ENCODE data around the gene RALGAPA1.

The RALGAPA1 gene

GRCh38 chr14:35557221-35557747 is 251.8 kb downstream of the RALGAPA1 start:
- TF ChIP-seq FOXP2 (optimal IDR thresholded peaks at IDR 0.05; ENCODE audit: borderline replicate concordance, extremely low read depth, extremely low read length, insufficient read depth) = no peak

GRCh38 chr14:35556548-35556947 is 252.5 kb downstream of the RALGAPA1 start:
- TF ChIP-seq REST (IDR thresholded peaks at IDR 0.05; ENCODE audit: insufficient read depth in 1 of 2, low read depth in 2 of 2, low read length in 2 of 2) (no peak), SIN3A (IDR thresholded peaks at IDR 0.05; ENCODE audit: borderline replicate concordance, insufficient read depth, low read length) (no peak), POLR2AphosphoS5 (IDR thresholded peaks at IDR 0.05; ENCODE audit: low read depth, low read length) (no peak), FOXP2 (optimal IDR thresholded peaks at IDR 0.05; ENCODE audit: borderline replicate concordance, extremely low read depth, extremely low read length, insufficient read depth) (no peak), TAF1 (IDR thresholded peaks at IDR 0.05; ENCODE audit: borderline replicate concordance, insufficient read depth, low read length) (no peak)

GRCh38 chr14:35553808-35554207 is 255.3 kb downstream of the RALGAPA1 start:
- TF ChIP-seq FOXP2 (optimal IDR thresholded peaks at IDR 0.05; ENCODE audit: borderline replicate concordance, extremely low read depth, extremely low read length, insufficient read depth) (no peak), REST (IDR thresholded peaks at IDR 0.05; ENCODE audit: insufficient read depth in 1 of 2, low read depth in 2 of 2, low read length in 2 of 2) (no peak), TAF1 (IDR thresholded peaks at IDR 0.05; ENCODE audit: borderline replicate concordance, insufficient read depth, low read length) (no peak), SIN3A (IDR thresholded peaks at IDR 0.05; ENCODE audit: borderline replicate concordance, insufficient read depth, low read length) (no peak), POLR2AphosphoS5 (IDR thresholded peaks at IDR 0.05; ENCODE audit: low read depth, low read length) (no peak)

- no peak for TF ChIP-seq TAF1 (IDR thresholded peaks at IDR 0.05; ENCODE audit: borderline replicate concordance, insufficient read depth, low read length)
- TF ChIP-seq FOXP2 (optimal IDR thresholded peaks at IDR 0.05; ENCODE audit: borderline replicate concordance, extremely low read depth, extremely low read length, insufficient read depth) = no peak
- TF ChIP-seq SIN3A (IDR thresholded peaks at IDR 0.05; ENCODE audit: borderline replicate concordance, insufficient read depth, low read length) = no peak
- no peak for TF ChIP-seq POLR2AphosphoS5 (IDR thresholded peaks at IDR 0.05; ENCODE audit: low read depth, low read length)
Measured at GRCh38 chr14:35551081-35551480, 258.0 kb downstream of the RALGAPA1 start.

GRCh38 chr14:35549551-35549950 is 259.5 kb downstream of the RALGAPA1 start:
- no peak for TF ChIP-seq SIN3A (IDR thresholded peaks at IDR 0.05; ENCODE audit: borderline replicate concordance, insufficient read depth, low read length)
- TF ChIP-seq TAF1 (IDR thresholded peaks at IDR 0.05; ENCODE audit: borderline replicate concordance, insufficient read depth, low read length) = no peak
- no peak for TF ChIP-seq POLR2AphosphoS5 (IDR thresholded peaks at IDR 0.05; ENCODE audit: low read depth, low read length)
- TF ChIP-seq FOXP2 (optimal IDR thresholded peaks at IDR 0.05; ENCODE audit: borderline replicate concordance, extremely low read depth, extremely low read length, insufficient read depth) = no peak
- no peak for TF ChIP-seq REST (IDR thresholded peaks at IDR 0.05; ENCODE audit: insufficient read depth in 1 of 2, low read depth in 2 of 2, low read length in 2 of 2)

GRCh38 chr14:35543006-35543405 is 266.1 kb downstream of the RALGAPA1 start:
- TF ChIP-seq TAF1 (IDR thresholded peaks at IDR 0.05; ENCODE audit: borderline replicate concordance, insufficient read depth, low read length) (no peak), POLR2AphosphoS5 (IDR thresholded peaks at IDR 0.05; ENCODE audit: low read depth, low read length) (no peak), SIN3A (IDR thresholded peaks at IDR 0.05; ENCODE audit: borderline replicate concordance, insufficient read depth, low read length) (no peak), REST (IDR thresholded peaks at IDR 0.05; ENCODE audit: insufficient read depth in 1 of 2, low read depth in 2 of 2, low read length in 2 of 2) (no peak), FOXP2 (optimal IDR thresholded peaks at IDR 0.05; ENCODE audit: borderline replicate concordance, extremely low read depth, extremely low read length, insufficient read depth) (no peak)

All from PFSK-1 (cell line).